ENCODE data around the gene KRT74. TPM values are rescaled to one million over a fixed set of nuclear protein-coding genes. Genes with fewer than 3 reads are reported as not detected.
A peak's percentile ranks its signal among the peaks of the same experiment; 100 is the strongest.

Gene KRT74
- total RNA-seq, 4 donors from 2014 or later = not detected

GRCh38 chr12:52582971-52583456 lies 9.4 kb upstream of the KRT74 start:
- Histone ChIP-seq H3K4me1 (no peaks in the 10 kb centered on the region), H3K27ac (no peak overlapping the region), H3K4me3 (no peak overlapping the region), H3K9me3 (no peaks in the 10 kb centered on the region), H3K36me3 (no peaks in the 10 kb centered on the region), H3K27me3 (no peaks in the 10 kb centered on the region)
- DNase-seq = peak; percentile 25 to 78 (median 72)
- TF ChIP-seq POLR2A (IDR thresholded peaks at IDR 0.05) = no peak
- TF ChIP-seq CTCF (IDR thresholded peaks at IDR 0.05) = peak in 4 of 6 experiments; percentile 50 to 83 (median 82)

GRCh38 chr12:52582486-52582885 lies 8.8 kb upstream of the KRT74 start:
- Histone ChIP-seq H3K4me1 (no peaks in the 10 kb centered on the region), H3K36me3 (no peaks in the 10 kb centered on the region), H3K4me3 (no peak overlapping the region), H3K27me3 (no peaks in the 10 kb centered on the region), H3K9me3 (no peaks in the 10 kb centered on the region), H3K27ac (no peak overlapping the region)
- TF ChIP-seq CTCF (IDR thresholded peaks at IDR 0.05) (no peak), POLR2A (IDR thresholded peaks at IDR 0.05) (no peak)
- no peak for DNase-seq

- no peaks in the 10 kb centered on the region for H3K36me3 ChIP-seq
- no peaks in the 10 kb centered on the region for H3K9me3 ChIP-seq
- H3K27ac ChIP-seq = no peak overlapping the region
- no peaks in the 10 kb centered on the region for H3K27me3 ChIP-seq
- DNase-seq = no peak
- no peak overlapping the region for H3K4me3 ChIP-seq
- TF ChIP-seq POLR2A (IDR thresholded peaks at IDR 0.05) (no peak), CTCF (IDR thresholded peaks at IDR 0.05) (no peak)
- no peaks in the 10 kb centered on the region for H3K4me1 ChIP-seq
Observed at GRCh38 chr12:52581481-52581880, 7.8 kb upstream of the KRT74 start.

- TF ChIP-seq POLR2A (IDR thresholded peaks at IDR 0.05) (no peak), CTCF (IDR thresholded peaks at IDR 0.05) (no peak)
- Histone ChIP-seq H3K27ac (no peak overlapping the region), H3K36me3 (no peaks in the 10 kb centered on the region), H3K27me3 (no peaks in the 10 kb centered on the region), H3K9me3 (no peaks in the 10 kb centered on the region), H3K4me1 (no peaks in the 10 kb centered on the region), H3K4me3 (no peak overlapping the region)
- no peak for DNase-seq
Observed at GRCh38 chr12:52581066-52581465, 7.4 kb upstream of the KRT74 start.

GRCh38 chr12:52580496-52580895 lies 6.9 kb upstream of the KRT74 start:
- Histone ChIP-seq H3K27me3 (no peaks in the 10 kb centered on the region), H3K36me3 (no peaks in the 10 kb centered on the region), H3K9me3 (no peaks in the 10 kb centered on the region), H3K4me1 (no peaks in the 10 kb centered on the region), H3K4me3 (no peak overlapping the region), H3K27ac (no peak overlapping the region)
- TF ChIP-seq CTCF (IDR thresholded peaks at IDR 0.05) = no peak
- DNase-seq = no peak

Measured in Peyer's patch (tissue), 4 donors.